Progenitor cell of endocrine pancreas (in vitro differentiated cells): Measurements from ENCODE around the gene SLC35D1. TPM values are rescaled to one million over a fixed set of nuclear protein-coding genes. Genes with fewer than 3 reads are reported as not detected.

Experiments
- DNase-seq: peaks from one replicate; pipeline ENCODE4 v3.0.0; 2021; ENCODE audit warnings: low spot score; ENCODE audit not compliant: unreplicated experiment
- H3K27ac Mint-ChIP-seq: 2 replicates; pipeline ENCODE4 v1.8.0; 2021; ENCODE audit warnings: mild to moderate bottlenecking, moderate library complexity, mixed read lengths
- H3K27me3 Mint-ChIP-seq: 2 replicates; pipeline ENCODE4 v1.8.0; 2021; ENCODE audit warnings: mixed read lengths
- H3K36me3 Mint-ChIP-seq: 2 replicates; pipeline ENCODE4 v1.8.0; 2022; ENCODE audit warnings: mixed read lengths; ENCODE audit not compliant: insufficient read depth
- H3K4me1 Mint-ChIP-seq: 2 replicates; pipeline ENCODE4 v1.8.0; 2021; ENCODE audit warnings: low read depth, mixed read lengths
- H3K4me3 Mint-ChIP-seq: 2 replicates; pipeline ENCODE4 v1.8.0; 2021; ENCODE audit warnings: low read depth, mild to moderate bottlenecking, moderate library complexity, mixed read lengths
- H3K9me3 Mint-ChIP-seq: 2 replicates; pipeline ENCODE4 v1.8.0; 2021; ENCODE audit warnings: low read depth, mixed read lengths
- total RNA-seq: library from RNA; stranded (reverse); gene quantifications from 2 replicates; pipeline ENCODE4 v1.2.1, GENCODE V29; 2021
- TF ChIP-seq, protein P1 (sequence below): fragments of 200-600 bp; sonication (generic); IDR thresholded peaks from one replicate; pipeline ENCODE4 v1.5.0; 2021; ENCODE audit warnings: antibody characterized with exemption, mild to moderate bottlenecking; ENCODE audit not compliant: unreplicated experiment

The SLC35D1 gene
- total RNA-seq, 1 donor from 2014 or later = 11.9 TPM

DNA sequence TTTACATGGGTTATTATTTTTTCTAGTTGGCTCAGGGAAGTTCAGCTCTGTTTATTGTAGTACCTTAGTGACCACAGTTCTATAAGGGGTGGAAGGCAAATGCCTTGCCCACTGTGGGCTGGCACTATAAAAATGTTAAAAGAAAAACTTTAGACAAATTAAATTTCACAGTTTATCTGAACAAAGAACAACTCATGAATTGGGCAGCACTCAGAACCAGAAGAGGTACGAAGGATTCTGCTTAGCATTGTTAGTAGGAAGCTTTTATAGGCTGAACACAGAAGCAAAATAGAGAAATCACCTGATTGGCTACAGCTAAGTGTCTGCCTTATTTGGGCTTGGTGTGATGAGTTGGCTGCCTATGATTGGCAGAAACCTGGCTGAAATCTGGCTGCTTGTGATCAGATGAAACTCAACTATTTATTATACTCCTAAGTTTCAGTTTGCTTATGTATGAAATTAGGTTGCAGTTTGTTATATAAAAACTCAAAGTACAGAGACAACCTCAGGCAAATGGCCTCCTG, 35.8 kb upstream of the SLC35D1 start:
- no peaks in the 10 kb centered on the region for H3K27me3 Mint-ChIP-seq
- H3K4me3 Mint-ChIP-seq = no peak overlapping the region
- H3K4me1 Mint-ChIP-seq = no peaks in the 10 kb centered on the region
- no peak overlapping the region for H3K27ac Mint-ChIP-seq
- DNase-seq = no peak
- no peaks in the 10 kb centered on the region for H3K9me3 Mint-ChIP-seq
- H3K36me3 Mint-ChIP-seq = no peaks in the 10 kb centered on the region
- TF ChIP-seq, protein P1, sequence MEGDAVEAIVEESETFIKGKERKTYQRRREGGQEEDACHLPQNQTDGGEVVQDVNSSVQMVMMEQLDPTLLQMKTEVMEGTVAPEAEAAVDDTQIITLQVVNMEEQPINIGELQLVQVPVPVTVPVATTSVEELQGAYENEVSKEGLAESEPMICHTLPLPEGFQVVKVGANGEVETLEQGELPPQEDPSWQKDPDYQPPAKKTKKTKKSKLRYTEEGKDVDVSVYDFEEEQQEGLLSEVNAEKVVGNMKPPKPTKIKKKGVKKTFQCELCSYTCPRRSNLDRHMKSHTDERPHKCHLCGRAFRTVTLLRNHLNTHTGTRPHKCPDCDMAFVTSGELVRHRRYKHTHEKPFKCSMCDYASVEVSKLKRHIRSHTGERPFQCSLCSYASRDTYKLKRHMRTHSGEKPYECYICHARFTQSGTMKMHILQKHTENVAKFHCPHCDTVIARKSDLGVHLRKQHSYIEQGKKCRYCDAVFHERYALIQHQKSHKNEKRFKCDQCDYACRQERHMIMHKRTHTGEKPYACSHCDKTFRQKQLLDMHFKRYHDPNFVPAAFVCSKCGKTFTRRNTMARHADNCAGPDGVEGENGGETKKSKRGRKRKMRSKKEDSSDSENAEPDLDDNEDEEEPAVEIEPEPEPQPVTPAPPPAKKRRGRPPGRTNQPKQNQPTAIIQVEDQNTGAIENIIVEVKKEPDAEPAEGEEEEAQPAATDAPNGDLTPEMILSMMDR = no peak

DNA sequence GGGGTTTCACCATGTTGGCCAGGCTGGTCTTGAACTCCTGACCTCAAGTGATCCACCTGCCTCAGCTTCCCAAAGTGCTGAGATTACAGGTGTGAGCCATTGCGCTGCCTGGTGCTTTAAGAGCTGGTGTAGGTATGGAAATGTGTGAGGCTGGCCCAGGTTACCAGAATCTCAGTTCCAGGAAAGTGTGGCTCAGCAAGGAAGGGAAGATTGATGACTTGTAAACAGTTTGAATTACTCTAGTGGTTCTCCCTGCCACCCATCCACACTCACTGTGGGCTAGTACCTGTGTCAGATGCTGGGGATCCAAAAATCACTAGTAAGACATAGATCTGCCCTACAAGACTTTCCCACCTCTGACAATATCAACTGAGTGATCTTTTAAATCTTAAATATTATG, 34.5 kb upstream of the SLC35D1 start:
- H3K4me1 Mint-ChIP-seq = no peaks in the 10 kb centered on the region
- H3K9me3 Mint-ChIP-seq = no peaks in the 10 kb centered on the region
- DNase-seq = no peak
- H3K27me3 Mint-ChIP-seq = no peaks in the 10 kb centered on the region
- TF ChIP-seq, protein P1 = no peak
- H3K27ac Mint-ChIP-seq = no peak overlapping the region
- no peaks in the 10 kb centered on the region for H3K36me3 Mint-ChIP-seq
- H3K4me3 Mint-ChIP-seq = no peak overlapping the region

DNA sequence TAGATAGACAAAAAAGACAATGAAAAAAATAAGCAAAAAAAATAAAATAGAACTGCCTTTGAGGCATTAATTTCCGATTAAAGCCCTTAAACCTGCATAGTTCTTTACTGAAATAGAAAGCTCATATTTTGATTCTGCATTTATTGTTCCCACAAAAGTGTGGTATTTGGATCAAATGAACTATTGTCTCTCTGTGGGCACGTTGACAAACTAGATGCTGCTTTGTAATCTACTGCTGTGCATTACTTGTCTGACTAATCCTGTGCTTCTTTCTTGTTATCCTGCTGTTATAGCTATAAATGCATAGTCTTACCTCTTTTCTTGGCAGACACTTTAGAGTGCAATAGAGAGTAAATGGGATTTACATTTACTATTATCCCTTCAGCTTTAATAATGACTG, 31.4 kb upstream of the SLC35D1 start:
- no peaks in the 10 kb centered on the region for H3K4me1 Mint-ChIP-seq
- TF ChIP-seq, protein P1 = no peak
- no peak overlapping the region for H3K27ac Mint-ChIP-seq
- H3K4me3 Mint-ChIP-seq = no peak overlapping the region
- H3K27me3 Mint-ChIP-seq = no peaks in the 10 kb centered on the region
- no peak for DNase-seq
- no peaks in the 10 kb centered on the region for H3K9me3 Mint-ChIP-seq
- no peaks in the 10 kb centered on the region for H3K36me3 Mint-ChIP-seq

DNA sequence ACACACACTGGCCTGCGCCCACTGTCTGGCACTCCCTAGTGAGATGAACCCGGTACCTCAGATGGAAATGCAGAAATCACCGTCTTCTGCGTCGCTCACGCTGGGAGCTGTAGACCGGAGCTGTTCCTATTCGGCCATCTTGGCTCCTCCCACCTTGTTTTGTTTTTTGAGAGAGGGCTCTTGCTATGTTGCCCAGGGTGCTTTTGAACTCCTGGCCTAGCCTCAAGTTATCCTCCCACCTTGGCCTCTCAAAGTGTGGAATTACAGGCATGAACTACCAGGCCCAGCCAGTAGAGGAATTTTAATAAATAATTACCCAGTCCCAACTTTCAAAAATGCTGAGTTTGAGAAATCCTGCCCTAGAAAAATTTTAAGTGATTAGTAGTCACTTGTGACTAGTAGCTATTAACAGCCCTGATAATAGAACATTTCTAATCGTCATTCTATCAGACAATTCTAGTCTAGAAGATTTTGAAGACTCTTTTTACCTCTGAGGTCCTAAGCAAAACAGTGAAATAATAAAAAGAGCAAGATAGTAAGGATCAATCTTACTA, 30.9 kb upstream of the SLC35D1 start:
- H3K27ac Mint-ChIP-seq = no peak overlapping the region
- no peak overlapping the region for H3K4me3 Mint-ChIP-seq
- H3K27me3 Mint-ChIP-seq = no peaks in the 10 kb centered on the region
- no peaks in the 10 kb centered on the region for H3K4me1 Mint-ChIP-seq
- H3K9me3 Mint-ChIP-seq = no peaks in the 10 kb centered on the region
- no peak for DNase-seq
- no peaks in the 10 kb centered on the region for H3K36me3 Mint-ChIP-seq
- TF ChIP-seq, protein P1 = no peak

DNA sequence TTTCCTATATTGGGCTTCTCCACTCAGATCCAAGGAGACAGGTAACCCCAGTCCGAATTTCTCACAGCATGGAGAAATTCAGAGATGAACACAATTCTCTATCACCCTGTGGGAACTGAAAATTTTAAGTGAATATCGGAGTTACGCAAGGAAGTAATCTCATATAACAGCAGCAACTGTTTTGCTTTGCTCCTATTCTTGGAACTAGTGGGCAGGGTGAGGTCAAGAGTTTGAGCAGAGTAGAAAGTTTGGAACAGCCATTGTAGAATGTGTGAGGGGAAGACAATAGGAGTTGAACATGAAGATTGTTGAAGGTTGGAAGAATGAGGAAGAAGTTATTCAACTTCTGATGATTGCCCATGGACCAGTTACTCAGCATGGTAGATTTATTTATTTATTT, 24.3 kb upstream of the SLC35D1 start:
- no peak for DNase-seq
- H3K4me3 Mint-ChIP-seq = no peak overlapping the region
- peaks cover 6% of the 10 kb centered on the region for H3K9me3 Mint-ChIP-seq
- TF ChIP-seq, protein P1 = no peak
- no peaks in the 10 kb centered on the region for H3K4me1 Mint-ChIP-seq
- H3K27me3 Mint-ChIP-seq = no peaks in the 10 kb centered on the region
- H3K27ac Mint-ChIP-seq = no peak overlapping the region
- no peaks in the 10 kb centered on the region for H3K36me3 Mint-ChIP-seq
